Fibroblast of skin of right biceps (primary cell): ENCODE results near the gene CDS2.

ENCODE experiments used
- DNase-seq: peaks from one replicate; pipeline ENCODE4 v3.0.0-alpha.2; 2013

CDS2 gene

DNA sequence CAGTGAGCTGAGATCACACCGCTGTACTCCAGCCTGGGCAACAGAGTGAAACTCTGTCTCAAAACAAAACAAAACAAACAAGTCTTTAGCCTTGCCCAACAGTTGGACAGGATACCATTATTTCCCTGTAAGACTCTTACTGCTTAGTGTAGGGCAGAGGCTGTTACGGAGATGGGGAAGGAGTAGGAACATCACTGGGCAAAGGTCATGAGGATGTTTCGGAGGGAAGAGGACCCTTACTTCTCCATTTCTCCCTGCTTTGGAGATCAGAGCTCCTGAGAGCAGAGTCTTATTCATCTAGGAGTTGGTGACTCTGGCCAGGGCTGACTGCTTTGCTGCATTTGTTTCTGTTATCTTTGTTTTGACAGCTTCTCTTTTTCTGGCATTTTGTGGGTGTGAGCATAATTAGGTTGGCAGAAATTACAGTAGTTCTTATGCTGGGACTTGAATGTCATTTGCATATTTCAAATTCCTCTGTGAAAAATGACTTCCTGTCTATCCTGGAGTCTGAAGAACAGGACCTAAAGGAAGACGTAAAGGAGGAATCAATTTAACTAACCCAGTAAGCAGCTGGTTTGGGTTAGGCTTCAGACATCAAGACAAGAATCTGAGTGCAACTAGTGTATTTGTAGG is 89.0 kb downstream of the CDS2 start:
- peak; percentile 81 for DNase-seq

DNA sequence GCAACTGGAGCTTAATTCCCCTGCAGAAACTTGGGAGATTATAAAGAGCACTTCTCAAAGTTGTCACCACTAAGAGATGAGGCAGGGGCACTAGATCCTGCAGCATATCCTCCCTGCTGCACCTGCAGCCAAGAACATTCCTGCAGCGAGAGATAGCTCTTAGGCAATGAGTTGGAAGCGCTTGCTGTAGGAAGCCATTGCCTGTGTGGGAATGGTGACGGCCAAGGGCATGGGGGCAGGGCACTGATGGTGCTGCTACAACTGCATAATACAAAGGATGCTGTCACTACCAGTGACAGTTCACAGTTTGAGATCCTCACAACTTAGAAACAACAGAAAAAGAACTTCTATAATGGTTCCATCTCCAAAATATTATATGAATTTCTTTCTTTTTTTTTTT is 89.9 kb downstream of the CDS2 start:
- no peak for DNase-seq

DNA sequence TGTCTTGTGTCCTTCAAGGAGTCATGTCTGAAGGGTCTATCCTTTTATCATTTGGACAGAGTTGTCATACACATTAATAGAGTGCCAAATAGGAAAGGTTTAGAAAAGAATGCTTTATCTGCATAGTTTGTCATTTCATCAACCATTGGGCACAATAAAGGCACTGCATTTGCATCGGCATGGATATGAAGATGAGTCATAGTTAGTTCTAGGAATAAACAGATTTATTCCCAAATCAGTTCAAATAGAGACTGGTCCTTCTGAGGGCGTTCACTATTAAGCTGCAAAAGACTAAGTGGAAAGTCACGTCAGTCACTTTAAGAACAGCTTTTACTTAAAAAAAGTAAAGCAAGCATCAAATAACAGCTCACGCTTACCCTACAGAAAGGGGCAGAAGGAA is 90.8 kb downstream of the CDS2 start:
- no peak for DNase-seq

DNA sequence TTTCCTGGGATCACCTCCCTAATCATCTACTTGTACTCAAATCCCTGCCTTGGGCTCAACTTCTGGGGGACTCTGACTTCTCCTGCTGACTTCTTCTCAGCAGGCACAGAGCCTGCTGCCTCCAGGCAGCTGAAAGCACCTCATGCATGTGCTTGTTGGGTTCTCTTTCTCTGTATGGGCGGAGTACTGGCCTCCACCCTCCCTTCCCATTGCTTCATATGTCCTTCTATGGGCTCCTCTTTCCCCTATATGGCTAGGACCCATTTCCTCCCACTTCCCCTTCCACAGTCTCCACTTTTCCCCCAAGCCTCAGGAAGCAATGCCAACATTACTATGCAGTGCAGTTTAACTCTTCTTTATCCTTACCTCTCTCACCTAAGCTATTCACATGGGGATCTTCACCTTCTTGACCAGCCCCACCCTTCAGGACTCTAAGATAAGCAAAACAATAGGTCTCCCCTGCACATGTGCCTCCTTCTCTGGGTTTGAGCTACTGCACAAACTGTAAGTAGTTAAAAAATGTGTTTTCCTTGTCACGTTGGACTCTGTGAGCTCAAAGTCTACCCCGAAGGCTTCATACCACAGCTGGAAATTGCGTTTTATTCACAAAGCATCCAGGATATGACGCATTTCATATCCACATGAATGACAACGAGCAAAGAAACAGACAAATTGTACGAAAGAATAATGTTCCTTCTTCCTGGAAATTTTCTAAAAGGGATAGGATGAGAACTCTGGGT is 93.7 kb downstream of the CDS2 start:
- peak; percentile 15 for DNase-seq

DNA sequence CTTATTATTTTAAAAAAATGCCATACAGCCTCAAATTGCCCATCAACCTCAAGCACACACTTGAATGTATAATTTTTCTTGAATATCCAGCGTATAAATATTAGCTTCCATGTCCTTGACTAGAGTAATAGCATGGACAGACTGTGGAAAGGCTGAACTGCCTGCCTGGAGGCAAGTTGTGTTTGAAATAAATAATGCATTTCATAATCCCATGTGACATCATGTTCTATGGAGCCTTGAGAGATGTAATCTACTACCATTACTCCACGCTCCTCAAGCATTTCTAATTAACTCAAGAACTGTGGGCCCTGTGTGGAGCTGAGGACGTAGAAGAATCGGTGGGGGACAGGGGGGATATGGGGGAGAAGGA is 94.2 kb downstream of the CDS2 start:
- DNase-seq: no peak

DNA sequence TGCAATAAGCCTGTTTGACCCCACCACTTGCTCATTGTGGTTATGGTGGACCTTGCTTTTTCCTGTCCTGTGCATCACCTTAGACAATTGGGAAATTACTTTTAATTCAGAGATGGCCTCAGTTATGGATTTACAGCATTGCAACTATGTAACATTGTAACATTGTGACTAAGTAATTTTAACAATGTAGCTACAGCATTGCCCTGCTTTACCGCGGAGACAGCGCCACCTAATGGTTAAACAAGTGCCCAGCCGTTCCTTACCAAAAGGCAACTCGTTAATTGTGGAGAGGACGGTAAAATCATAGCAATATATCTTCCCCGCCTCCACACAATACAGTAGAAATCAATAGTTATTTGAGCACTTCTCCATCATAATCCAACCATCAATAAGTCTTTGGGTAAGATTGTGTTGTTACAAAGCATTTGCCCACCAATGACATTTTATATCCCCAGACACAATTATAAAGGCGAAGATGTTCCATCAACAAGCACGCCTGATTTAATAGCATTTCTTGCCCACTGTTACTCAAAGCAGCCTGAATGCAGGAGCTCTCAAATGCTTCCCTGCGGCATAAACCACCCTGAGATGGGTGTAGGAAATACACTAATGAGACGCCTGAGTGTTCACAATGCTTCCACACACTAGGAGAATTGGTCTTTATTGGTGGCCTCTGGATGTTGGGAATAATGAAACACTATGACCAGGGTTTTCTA is 96.3 kb downstream of the CDS2 start:
- DNase-seq: peak; percentile 57

DNA sequence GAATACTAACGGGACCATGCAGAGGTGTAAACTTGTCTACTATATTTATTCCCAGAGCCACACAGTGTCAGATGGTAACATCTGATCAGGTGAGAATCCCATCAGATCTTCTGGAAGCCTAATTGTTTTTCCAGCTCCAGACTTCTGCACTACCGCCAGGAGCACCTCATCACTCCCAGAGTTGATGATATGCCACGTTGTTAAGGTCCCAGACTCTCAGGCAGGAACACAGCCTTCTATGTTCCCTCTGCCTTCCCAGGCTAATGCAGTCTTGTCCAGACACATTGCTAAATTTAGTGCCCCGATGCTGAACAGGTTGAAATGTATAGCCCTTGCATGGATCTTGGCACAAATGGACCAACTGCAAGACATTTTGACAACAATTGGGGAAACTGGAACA is 103.7 kb downstream of the CDS2 start:
- DNase-seq: no peak

DNA sequence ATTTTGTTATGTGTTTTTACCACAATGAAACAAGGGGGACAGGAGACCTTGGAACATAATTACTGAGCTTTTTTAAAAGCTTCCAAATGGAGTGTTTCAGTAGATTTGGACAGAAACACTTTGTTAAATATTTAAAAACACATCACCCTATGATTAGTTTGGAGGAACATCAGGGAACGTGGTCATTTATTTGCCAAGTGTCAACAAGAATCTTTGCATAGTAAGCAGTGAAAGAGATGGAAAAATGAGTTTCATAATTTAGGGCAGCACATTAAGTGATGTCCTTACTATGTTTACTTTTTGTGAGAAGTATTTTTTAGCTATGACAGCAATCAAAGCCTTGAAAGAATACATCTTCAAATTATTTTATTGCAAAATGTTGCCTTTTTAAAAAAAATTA is 107.3 kb downstream of the CDS2 start:
- no peak for DNase-seq

DNA sequence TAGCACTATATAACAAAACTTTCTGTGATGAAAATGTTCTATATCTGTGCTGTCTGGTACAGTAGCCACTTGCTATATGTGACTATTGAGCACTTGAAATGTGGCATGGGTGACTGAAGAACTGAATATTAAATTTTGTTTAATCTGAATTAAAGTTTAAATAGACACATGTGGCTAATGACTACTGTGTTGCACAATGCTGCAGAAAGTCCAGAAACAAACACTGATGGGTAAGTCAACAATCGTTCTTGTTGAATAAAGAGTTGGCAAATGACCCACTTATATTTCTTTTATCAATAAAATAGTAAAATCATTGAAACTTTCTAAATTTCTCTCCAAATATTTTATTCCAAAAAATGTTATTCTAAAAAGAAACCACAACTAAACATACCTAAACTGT is 108.2 kb downstream of the CDS2 start:
- no peak for DNase-seq
